ENCODE measurements around the gene CCDC106.

Gene CCDC106

DNA sequence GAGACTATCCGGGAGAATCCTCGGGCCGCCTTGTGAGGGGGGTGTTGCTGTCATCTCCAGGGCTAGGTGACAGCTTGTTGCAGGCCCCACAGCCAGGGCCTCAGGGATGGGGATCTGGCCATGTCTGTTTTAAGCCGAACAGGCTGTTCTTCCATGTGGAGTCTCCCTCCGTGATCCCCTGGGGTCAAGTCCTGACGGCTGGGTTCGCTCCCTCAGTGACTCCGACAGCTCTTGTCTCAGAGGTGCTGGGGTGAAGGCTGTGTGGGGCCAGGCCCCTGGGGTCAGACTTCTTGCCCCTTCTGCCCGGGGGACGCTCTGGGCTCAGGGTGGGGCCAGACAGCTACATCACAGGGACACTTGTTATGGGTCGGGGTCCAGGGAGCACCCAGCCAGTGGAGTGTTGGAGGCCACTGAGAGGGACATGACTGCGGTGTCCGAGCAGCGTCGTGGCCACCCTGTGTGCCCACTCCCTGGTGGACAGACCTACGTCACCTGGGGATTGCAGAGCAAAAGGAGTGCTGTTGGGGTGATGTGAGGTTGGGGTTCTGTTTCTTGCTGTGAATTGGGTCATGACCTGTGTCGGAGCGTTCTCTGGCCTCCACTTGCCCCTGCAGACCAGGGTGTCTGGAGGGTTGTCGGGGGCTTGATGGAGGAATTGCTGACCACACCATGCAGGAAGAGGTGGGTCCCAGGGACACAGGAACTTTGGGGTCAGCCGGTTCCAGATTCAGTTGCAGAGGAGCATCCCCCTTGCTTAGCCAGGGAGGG, 48.5 kb downstream of the CCDC106 start:
- DNase-seq (ENCODE audit: low read depth, low spot score): no peak

DNA sequence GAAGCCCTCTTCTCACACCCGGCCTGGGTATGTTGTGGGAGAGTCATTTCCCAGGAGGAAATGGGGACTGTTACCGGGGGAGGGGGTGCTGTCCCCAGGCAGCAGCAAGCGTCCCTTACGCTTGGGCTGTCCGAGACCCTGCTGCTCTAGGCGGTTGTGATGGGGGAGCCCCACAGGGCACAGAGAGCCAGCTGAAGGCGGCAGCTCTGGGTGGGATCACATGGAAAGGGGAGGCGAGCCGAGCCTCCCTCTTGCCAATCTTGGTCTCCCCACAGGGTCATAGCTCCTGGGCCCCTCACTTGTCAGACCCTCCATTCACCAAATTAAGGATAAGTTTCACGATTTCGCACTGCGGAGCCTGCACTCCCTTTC, 49.0 kb downstream of the CCDC106 start:
- DNase-seq (ENCODE audit: low read depth, low spot score): no peak

GRCh38 chr19:55697698-55698097, 49.7 kb downstream of the CCDC106 start:
- no peak for DNase-seq (ENCODE audit: low read depth, low spot score)

DNA sequence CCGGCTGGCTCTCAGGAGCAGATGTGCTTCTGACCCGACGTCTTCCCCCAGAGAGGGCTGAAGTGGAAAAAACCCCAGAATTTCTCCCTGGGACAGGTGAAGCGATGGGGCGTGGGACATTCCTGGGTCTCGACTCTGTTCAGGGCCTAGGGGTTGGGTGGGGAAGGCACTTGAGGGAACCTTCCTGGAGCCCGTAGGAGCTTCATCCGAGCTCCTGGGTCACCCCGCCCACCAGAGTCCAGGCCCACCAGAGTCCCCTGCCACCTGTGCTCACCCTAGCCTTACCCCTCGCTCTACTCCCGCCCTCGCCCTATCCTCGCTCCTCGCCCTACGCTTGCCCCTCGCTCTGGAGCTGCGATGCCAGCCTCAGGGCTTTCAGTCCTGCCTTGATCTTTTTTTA, 50.2 kb downstream of the CCDC106 start:
- no peak for DNase-seq (ENCODE audit: low read depth, low spot score)

GRCh38 chr19:55699221-55699620, 51.2 kb downstream of the CCDC106 start:
- no peak for DNase-seq (ENCODE audit: low read depth, low spot score)

DNA sequence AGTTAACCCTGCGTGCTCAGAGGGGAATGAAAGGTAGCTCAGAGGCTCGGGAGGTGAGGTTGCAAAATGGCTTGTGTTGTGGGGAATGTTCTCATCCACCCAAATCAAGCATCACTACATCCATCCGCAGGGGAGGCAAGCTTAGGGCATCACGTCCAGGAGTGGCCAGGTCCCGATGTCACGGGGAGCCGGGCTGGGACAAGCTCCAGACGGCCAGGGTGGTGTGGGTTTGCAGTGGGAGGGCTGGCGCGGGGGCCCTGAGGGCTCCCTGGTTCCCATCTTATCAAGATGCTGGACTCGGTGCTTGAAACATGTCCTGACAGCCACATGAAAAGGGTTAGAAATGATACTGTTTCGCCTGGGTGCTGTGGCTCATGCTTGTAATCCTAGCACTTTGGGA, 52.8 kb downstream of the CCDC106 start:
- DNase-seq (ENCODE audit: low read depth, low spot score): no peak

- no peak for DNase-seq (ENCODE audit: low read depth, low spot score)
Observed at GRCh38 chr19:55702131-55702627, 54.2 kb downstream of the CCDC106 start.

Data from smooth muscle cell of the brain vasculature (primary cell).